Activated CD8-positive, alpha-beta memory T cell treated with anti-CD3 and anti-CD28 coated beads, Interleukin-2, amount 50 U/mL, for 24 hours (primary cell): ENCODE results near the gene SGPP1.
"Not testable (repeated sequence)": the region's sequence is repeated elsewhere in the genome, so short reads cannot be mapped to it uniquely, and the experiment has no call there.

Source experiments
- DNase-seq: peaks from one replicate; pipeline ENCODE4 v3.0.0-alpha.2; 2020; ENCODE audit errors: extremely low read depth

Gene SGPP1

DNA sequence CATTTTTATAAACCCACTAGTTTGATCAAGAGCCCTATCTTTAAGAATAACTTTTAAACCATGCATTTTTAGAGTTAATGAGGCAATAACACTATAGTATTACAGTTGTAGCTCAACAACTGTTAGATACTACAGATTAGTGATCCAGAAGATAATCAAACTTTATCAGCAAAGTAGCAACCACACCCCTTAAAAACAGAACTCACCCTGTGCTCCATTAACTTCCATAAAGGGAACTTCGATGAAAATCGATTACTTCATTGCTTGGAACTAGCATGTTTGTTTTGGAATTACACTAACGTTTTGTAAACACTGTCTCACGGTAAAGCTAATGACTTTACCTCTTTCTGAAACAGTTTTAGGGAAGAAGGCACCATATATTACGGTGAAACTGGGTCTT is 1.4 kb downstream of the SGPP1 start:
- no peak for DNase-seq

DNA sequence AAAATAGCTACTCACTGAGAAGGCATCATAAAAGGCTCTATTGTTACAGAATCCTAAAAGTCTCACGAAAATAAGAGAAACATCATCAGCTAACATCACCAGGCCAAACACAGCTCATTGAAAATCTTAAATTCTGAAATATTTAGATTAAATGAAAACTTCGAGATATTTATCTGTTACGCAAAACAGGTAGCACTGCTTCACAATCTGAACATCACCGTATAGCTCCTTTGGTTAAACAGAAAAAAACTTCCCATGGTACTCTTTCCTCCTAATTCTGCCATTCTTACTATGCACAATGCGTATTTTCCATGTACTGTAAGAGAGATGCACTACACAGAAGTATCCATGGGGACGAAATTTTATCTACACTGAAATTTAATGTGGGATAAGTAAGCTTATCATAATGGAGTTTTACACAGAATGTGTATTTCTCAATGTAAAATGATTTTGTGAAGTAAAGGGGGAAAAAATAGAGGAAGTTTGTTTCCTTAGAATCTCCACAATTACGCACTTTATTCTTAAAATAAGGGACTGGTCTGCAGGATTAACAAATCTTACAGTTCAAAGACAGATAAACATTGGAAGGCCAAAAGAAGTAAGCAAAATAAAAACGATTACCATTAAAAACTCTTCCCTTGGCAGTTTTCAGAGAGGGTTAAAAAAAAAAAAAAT is 1.9 kb downstream of the SGPP1 start:
- no peak for DNase-seq

DNA sequence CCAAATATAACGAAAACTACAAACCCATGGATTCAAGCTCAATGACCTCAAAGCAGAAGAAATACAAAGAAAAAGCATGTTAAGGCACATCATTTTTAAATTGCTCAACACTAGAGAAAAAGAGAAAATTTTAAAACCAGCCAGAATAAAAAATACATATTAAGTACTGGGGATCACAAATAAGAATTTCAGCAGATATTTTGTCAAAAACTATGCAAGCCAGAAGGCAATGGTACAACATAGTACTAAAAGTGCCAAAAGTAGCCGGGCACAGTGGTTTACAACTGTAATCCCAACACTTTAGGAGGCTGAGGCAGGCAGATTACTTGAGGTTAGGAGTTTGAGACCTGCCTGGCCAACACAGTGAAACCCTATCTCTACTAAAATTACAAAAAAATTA is 10.2 kb downstream of the SGPP1 start:
- DNase-seq = no peak

DNA sequence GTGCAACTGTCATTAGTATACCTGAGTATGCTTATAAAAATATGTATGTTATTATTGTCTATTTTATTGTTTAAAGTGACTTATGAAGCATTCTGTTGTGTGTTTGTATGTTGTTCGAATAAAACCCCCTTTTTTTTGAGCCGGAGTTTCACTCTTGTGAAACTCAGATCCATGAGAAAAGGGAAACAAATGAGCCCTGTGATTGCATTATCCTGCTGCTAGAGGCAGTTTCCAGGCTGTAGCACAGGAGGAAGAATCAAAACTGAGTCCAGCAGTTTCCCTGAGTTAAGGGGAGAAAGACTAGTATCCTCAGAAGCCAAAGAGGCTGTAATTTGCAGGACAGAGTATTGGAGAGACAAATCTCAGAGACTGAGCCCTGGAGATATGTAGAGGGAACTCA is 12.5 kb downstream of the SGPP1 start:
- DNase-seq = no peak

DNA sequence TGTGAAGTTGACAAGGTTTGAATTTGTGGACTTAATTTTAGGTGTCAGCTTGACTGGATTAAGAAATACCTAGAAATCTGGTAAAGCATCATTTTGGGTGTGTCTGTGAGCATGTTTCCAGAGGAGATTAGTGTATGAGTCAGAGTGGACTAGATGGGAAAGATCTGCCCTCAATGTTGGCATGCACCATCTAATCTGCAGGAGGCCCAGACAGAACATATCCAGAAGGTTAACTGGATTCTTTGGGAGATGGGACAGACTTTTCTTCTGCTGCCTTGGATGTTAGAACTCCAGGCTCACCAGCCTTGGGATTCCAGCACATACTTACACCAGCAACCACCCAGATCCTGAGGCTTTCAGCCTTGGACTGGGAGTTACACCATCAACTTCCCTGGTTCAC is 14.1 kb downstream of the SGPP1 start:
- DNase-seq = no peak

DNA sequence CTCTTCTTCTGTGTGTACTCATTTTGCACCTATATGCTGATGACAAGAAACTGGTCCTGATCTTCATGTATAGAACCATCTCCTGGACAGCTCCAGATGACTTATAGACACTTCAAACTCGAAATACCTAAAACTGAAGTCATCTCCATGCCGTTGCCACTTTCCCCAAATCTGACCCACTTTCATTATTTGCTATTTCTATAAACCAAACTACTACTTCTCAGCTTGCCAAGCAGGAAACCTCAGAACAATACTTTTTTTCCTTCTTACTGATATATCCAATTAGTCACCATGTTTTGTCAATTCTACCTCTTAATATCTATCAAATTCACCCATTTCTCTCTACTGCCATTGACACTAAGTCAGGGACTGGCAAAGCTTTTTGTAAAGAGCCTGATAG is 14.8 kb downstream of the SGPP1 start:
- DNase-seq = no peak

DNA sequence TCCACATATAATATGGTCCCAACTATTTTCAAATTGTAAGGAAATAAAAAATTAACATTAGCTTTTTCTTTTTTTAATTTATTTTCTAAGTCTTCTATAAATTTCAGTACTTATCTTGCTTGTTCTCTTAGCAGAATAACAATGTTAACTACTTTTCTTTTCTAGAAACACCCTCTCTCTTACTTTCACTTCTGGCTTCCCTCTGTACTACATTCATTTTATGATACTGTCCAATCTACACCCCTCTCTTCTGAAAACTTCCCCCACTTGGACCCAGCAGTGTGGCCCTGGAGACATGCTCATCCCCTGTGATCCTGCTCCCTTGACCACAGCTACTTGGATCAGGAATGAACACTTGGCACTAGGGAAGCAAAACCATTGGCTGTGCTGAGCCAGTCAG is 15.7 kb downstream of the SGPP1 start:
- no peak for DNase-seq

DNA sequence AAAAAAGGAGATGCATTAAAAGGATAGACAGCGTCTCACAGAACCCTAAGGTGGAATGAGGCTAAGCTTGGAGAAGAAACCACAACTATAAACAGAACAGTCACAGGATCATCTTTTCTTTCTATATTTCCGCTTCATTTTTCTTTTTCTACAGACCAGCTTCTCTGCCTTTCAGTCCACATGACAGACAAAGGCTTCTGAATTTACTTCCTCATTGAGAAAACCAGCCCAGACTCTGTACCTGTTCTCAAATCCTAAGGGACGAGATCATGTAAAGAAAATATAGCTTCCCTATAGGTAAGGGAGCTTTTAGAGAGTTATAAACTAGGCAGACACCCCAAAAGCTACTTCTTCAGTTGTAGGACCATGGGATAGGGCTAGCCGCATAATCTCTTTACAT is 17.4 kb downstream of the SGPP1 start:
- DNase-seq = no peak

DNA sequence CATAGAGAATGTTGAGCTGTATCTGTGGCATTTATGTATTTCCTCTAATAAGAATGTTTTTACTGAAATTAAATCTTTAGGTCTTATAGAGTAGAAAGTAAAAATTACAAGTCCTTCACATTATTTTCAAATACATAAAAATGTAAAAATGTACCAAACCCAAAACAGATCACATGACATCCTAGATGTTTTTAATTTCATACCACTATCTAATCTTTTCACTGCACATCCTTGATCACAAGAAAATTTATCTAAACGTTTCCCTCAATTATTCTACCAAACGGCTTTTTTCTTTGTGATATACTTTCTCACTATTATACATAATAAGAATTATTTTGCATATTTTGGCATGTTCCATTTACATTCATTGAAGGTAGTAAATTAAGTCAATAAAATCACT is 18.3 kb downstream of the SGPP1 start:
- DNase-seq = no peak

DNA sequence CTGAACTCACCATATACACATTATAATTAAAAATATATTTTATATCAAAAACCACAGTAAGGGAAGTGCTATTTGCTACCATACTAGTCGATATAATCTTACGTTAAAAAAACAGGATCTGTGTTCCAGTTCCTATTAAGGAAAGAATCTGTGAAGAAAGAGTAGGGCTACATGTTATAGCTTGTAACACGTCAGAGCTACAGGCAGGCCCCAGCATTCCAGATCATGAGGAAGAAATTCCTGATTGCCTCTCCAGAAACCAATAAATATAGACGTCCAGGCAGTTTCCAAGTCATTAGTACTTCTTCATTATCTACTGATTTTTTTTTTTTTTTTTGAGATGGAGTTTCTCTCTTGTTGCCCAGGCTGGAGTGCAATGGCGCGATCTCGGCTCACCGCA is 20.6 kb downstream of the SGPP1 start:
- no peak for DNase-seq

DNA sequence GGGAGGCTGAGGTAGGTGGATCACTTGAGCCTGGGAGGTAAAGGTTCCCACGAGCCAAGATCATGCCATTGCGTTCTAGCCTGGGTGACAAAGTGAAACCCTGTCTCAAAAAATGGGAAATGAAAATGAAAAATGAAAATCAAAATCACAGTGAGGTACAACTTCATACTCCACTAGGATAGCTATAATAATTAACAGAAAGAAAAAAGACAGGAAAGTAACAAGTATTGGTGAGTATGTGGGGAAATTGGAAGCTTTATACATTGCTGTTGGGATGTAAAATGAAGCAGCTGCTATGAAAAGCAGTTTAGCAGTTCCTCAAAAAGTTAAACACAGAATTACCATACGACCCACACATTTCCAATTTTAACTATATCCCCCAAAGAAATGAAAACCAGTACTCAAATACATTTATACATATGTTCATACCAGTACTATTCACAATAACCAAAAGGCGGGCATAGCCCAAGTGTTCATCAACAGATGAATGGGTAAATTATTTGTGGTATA is 22.2 kb downstream of the SGPP1 start:
- DNase-seq = no peak

DNA sequence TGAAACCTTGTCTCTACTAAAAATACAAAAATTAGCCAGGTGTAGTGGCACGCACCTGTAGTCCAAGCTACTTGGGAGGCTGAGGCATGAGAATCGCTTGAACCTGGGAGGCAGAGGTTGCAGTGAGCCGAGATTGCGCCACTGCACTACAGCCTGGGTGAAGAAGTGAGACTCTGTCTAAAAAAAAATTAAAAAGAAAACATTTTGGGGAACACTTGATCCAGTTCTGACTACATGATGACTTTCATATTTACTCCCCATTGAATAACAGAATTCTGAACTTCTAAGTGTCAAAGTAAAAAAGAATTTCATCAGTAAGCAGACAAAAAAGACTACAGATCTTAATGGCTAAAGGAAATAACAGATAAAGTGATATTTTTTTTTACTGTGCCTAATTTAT is 25.3 kb downstream of the SGPP1 start:
- DNase-seq = not testable (repeated sequence)

DNA sequence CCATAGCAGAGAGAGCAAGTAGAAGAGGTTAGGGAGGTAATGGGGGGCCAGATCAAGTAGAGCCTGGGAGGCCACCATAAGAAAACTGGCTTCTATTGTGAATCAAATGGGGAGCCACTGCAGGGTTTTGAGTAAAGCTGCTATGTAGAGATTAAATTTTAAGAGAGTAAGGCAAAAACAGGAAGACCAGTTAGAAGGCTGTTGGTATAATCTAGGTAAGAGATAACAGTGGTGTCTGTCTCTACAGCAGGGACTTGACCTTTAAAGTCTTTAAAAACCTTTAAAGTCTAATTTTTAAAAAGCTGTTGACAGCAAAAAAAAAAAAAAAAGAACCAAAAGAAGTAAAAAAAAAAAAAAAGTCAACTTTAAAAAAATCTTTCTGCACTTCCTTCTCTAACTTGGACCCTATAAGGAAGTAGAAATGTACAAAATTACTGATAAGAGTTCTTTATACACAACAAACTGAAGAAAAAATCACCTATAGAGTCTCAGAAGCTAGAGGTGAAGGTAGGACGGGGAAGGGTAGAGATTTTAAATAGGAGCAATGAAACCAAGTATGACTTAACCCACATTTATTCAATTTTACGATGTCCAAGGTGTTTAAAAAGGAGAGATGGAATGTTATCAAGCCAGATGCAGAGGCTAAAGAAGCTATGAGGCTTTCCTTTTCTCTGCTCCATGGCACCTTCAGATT is 26.1 kb downstream of the SGPP1 start:
- no peak for DNase-seq

DNA sequence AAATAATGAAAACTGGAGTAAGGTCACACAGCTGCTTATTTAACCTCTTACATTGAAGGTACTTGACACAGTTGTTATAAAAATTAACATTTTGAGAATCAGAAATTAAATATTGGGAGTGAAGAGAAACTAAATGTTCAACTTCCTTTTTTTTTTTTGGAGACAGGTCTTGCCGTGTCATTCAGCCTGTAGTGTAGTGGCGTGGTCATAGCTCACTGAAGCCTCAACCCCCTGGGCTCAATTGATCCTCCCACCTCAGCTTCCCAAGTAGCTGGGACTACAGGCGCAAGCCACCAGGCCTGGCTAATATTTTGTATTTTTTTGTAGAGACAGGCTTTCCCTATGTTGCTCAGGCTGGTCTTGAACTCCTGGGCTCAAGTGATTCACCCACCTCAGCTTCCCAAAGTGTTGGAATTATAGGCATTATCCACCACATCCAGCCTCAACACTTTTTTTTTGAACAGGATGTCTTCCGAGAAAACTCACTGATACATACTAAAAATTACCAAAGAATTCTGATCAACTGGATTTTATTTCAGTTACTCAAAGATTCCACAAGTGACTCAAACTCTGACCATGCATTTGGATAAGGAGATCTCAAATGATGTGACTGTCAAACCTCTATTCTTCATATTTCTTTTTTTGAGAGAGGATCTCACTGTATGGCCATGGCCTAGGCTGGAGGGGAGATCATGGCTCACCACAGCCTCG is 35.4 kb downstream of the SGPP1 start:
- no peak for DNase-seq

DNA sequence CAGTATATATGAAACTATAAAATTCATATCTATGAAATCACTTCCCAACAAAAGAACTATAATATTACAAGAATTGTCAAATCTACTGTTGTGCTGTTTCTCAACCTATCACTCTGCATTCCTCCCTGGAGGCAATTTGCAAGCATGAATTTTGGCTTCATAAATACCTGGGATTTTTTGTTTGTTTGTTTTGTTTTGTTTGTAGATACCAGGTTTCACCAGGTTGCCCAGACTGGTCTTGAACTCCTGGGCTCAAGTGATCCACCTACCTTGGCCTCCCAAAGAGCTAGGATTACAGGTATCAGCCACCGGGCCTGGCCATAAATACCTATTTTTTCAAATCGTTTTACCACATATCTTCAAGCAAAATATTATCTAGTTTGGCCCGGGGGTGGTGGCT is 38.7 kb downstream of the SGPP1 start:
- no peak for DNase-seq

DNA sequence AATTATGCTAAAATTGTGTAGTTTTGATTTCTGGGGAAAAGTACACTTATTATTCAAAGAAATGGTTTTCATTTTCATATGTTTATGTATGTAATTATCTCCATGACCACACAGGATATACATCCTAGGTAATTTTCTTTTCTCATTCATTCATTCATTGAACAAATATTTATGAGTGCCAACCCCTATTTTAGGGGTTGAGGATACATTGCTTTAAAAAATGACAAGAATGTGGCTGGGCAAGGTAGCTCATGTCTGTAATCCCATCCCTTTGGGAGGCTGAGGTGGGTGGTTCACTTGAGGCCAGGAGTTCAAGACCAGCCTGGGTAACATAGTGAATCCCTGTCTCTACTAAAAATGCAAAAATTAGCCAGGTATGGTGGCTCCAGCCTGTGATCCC is 40.9 kb downstream of the SGPP1 start:
- DNase-seq = no peak

DNA sequence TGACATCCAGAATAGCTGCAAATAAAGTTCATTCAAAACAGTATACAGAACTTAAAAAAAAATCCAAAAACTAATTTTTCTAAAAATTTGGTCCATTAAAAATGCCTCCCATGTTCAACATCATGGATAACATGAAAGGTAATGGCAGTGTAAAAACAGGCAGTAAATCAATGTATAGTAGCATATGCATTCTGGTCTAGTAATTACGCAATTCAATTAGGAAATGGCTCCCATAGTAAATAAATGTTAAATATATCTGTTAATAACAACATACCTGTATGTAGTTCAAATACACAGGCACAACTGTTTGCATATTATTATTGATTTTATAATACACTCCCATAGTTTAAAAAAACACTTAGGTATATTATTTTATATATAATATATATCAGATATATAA is 42.5 kb downstream of the SGPP1 start:
- no peak for DNase-seq

DNA sequence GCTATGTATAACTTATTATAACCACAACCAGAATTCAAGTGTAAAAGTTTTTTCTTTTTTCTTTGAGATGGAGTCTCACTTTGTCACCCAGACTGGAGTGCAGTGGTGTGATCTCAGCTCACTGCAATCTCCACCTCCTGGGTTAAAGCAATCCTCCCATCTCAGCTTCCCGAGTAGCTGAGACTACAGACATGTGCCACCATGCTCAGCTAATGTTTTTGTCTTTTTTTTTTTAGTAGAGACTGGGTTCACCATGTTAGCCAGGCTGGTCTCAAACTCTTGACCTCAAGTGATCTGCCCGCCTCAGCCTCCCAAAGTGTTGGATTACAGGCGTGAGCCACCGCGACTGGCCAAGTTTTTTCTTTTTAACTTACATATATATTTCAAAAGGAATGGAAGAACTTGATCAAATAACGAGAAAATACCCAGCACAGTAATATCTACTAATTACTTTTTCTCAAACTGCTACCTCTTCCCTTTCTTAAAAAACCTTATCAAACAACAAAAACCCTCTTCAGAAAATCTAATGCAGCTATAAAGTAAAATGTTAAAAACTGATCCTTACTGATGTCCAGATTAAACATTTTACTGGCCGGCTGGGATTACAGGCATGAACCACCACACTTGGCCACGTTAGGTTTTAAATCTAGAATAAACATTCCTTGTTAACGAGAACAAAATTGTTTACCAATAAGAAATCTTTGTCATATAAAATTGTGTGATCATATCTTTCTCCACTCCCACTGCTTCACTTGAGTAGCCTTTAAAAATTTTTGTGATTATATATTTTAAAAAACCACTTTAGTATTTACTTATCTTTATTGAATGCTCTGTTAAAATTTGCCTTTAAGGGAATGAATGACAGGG is 44.9 kb downstream of the SGPP1 start:
- no peak for DNase-seq

DNA sequence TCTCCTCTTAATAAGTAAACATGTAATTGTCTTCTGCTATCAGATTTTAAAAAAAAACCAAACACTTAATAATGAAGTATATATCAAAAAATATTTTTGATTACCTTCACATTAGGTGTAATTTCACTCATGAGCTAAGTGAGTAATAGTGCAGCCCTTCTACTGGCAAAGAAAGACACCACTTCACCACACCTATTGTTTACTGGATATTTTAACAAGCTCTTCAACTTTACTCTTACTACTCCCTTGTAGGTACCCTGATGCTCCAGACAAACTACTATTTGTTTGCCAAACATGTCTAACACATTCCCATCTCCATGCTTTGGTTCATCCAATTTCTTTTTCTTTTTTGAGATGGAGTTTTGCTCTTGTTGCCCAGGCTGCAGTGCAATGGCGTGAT is 49.3 kb downstream of the SGPP1 start:
- no peak for DNase-seq

DNA sequence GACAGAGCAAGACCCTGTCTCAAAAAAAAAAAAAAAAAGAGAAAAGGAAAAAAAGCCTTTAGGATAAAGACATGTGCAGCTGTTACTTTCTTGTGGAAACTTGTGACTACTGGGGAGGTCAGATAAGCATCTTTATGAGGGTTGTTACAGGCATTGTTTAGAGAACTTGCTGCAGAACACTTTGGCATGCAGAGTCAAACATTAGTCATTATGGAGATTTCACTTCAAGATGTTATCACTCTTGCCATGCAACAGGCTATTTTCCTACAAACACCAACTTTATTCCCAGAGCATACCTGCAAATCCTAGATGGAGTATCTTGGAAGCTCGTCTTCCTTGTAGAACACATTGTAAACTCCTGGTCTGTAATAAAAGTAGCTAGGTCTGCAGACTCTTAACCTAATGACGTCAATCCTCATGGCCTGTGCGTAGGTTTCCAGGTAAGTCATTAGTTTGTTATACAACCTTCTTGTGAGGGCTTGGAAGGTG is 49.9 kb downstream of the SGPP1 start:
- DNase-seq = no peak

DNA sequence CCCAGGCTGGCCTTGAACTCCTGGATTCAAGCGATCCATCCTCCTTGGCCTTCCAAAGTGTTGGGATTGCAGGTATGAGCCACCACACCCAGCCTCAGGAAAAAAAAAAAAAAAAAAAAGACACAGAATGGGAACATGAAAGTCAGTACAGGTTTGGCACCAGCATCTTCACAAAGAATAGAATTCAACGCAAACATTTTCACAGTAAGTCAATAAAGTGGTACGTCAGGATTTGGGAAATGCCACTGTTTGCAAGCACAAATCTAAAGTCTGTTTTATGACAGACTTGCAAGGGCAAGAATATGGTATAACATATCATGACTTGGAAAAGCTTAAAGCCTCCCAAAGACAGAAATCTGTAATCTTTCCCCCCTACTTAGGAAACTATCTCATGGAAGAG is 51.2 kb downstream of the SGPP1 start:
- no peak for DNase-seq
